OCI-LY1 (cell line): ENCODE results near the gene PLVAP.

Experiments
- H2AFZ ChIP-seq: fragments of 200-600 bp; sonication (generic), shearing (Covaris generic); 2 replicates; pipeline ENCODE4 v1.6.0; 2014; ENCODE audit warnings: antibody characterized with exemption, mild to moderate bottlenecking, low read length
- H3F3A ChIP-seq: fragments of 200-600 bp; sonication (generic), shearing (Covaris generic); 2 replicates; pipeline ENCODE4 v1.6.0; 2014; ENCODE audit warnings: mild to moderate bottlenecking, antibody characterized with exemption, low read length, moderate library complexity; ENCODE audit not compliant: insufficient read depth
- H3K27ac ChIP-seq: fragments of 200-600 bp; sonication (generic); 2 replicates; pipeline ENCODE4 v1.5.1; 2014; ENCODE audit warnings: low read length, mixed run types, mild to moderate bottlenecking, low read depth; ENCODE audit not compliant: poor library complexity, severe bottlenecking
- H3K27me3 ChIP-seq: fragments of 200-600 bp; sonication (generic); 2 replicates; pipeline ENCODE4 v1.6.0; 2014; ENCODE audit warnings: antibody characterized with exemption, mild to moderate bottlenecking, low read length, moderate library complexity; ENCODE audit not compliant: insufficient read depth
- H3K36me3 ChIP-seq: fragments of 200-600 bp; sonication (generic); 2 replicates; pipeline ENCODE4 v1.6.1; 2014; ENCODE audit warnings: mild to moderate bottlenecking, antibody characterized with exemption, low read length, moderate library complexity, mixed read lengths; ENCODE audit not compliant: insufficient read depth
- H3K4me1 ChIP-seq: fragments of 200-600 bp; sonication (generic); 2 replicates; pipeline ENCODE4 v1.5.1; 2014; ENCODE audit warnings: mild to moderate bottlenecking, low read length, moderate library complexity; ENCODE audit not compliant: insufficient read depth, severe bottlenecking
- H3K4me2 ChIP-seq: fragments of 200-600 bp; sonication (generic), shearing (Covaris generic); 2 replicates; pipeline ENCODE4 v1.6.1; 2014; ENCODE audit warnings: low read length
- H3K4me3 ChIP-seq: fragments of 200-600 bp; sonication (generic); 2 replicates; pipeline ENCODE4 v1.5.1; 2014; ENCODE audit warnings: low read length, low read depth, mild to moderate bottlenecking, mixed read lengths; ENCODE audit not compliant: poor library complexity, severe bottlenecking
- H3K79me2 ChIP-seq: fragments of 200-600 bp; shearing (Covaris generic); 2 replicates; pipeline ENCODE4 v1.6.1; 2016; ENCODE audit warnings: mixed run types, low read length, mixed read lengths; ENCODE audit not compliant: insufficient read depth
- H3K9ac ChIP-seq: fragments of 200-600 bp; sonication (generic), shearing (Covaris generic); 2 replicates; pipeline ENCODE4 v1.6.1; 2014; ENCODE audit warnings: mild to moderate bottlenecking, low read length, mixed read lengths
- H3K9me2 ChIP-seq: fragments of 200-600 bp; sonication (generic), shearing (Covaris generic); 2 replicates; pipeline ENCODE4 v1.6.1; 2014; ENCODE audit warnings: low read depth, mild to moderate bottlenecking, low read length, mixed read lengths
- H3K9me3 ChIP-seq: fragments of 200-600 bp; shearing (Covaris generic); 2 replicates; pipeline ENCODE4 v1.6.1; 2014; ENCODE audit warnings: low read length, mixed read lengths
- H4K20me1 ChIP-seq: fragments of 200-600 bp; sonication (generic), shearing (Covaris generic); 2 replicates; pipeline ENCODE4 v1.6.0; 2016; ENCODE audit warnings: mild to moderate bottlenecking, low read length; ENCODE audit not compliant: insufficient read depth
- EZH2 ChIP-seq: fragments of 200-600 bp; sonication (generic), shearing (Covaris generic); IDR thresholded peaks from 2 replicates; pipeline ENCODE4 v1.8.0; 2017; ENCODE audit warnings: borderline replicate concordance, mixed run types, mild to moderate bottlenecking, antibody characterized with exemption, low read length, moderate library complexity, mixed read lengths
- TF ChIP-seq, protein P1 (sequence below): fragments of 200-600 bp; sonication (generic), shearing (Covaris generic); IDR thresholded peaks from 2 replicates; pipeline ENCODE4 v1.5.1; 2017; ENCODE audit warnings: mild to moderate bottlenecking, antibody characterized with exemption, low read length, moderate library complexity, mixed read lengths

PLVAP gene

GRCh38 chr19:17333611-17334413 lies 43.3 kb downstream of the PLVAP start:
- peaks cover 9% of the 10 kb centered on the region for H3K36me3 ChIP-seq
- peaks cover 25% of the 10 kb centered on the region for H3K4me1 ChIP-seq
- no peaks in the 10 kb centered on the region for H3K9me3 ChIP-seq
- H3F3A ChIP-seq = no peaks in the 10 kb centered on the region
- no peak overlapping the region for H2AFZ ChIP-seq
- H3K9ac ChIP-seq = peak overlapping the region; percentile 73
- no peaks in the 10 kb centered on the region for H3K9me2 ChIP-seq
- TF ChIP-seq EZH2 = no peak
- TF ChIP-seq, protein P1, sequence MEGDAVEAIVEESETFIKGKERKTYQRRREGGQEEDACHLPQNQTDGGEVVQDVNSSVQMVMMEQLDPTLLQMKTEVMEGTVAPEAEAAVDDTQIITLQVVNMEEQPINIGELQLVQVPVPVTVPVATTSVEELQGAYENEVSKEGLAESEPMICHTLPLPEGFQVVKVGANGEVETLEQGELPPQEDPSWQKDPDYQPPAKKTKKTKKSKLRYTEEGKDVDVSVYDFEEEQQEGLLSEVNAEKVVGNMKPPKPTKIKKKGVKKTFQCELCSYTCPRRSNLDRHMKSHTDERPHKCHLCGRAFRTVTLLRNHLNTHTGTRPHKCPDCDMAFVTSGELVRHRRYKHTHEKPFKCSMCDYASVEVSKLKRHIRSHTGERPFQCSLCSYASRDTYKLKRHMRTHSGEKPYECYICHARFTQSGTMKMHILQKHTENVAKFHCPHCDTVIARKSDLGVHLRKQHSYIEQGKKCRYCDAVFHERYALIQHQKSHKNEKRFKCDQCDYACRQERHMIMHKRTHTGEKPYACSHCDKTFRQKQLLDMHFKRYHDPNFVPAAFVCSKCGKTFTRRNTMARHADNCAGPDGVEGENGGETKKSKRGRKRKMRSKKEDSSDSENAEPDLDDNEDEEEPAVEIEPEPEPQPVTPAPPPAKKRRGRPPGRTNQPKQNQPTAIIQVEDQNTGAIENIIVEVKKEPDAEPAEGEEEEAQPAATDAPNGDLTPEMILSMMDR = no peak
- H3K27me3 ChIP-seq = no peaks in the 10 kb centered on the region; the same call in 1 of the 2 replicates
- no peaks in the 10 kb centered on the region for H4K20me1 ChIP-seq
- H3K4me2 ChIP-seq = peak overlapping the region; percentile 74
- peak overlapping the region; percentile 71 for H3K4me3 ChIP-seq
- H3K79me2 ChIP-seq = no peaks in the 10 kb centered on the region
- H3K27ac ChIP-seq = no peak overlapping the region

- TF ChIP-seq EZH2 = no peak
- TF ChIP-seq, protein P1 = no peak
- no peak overlapping the region for H3K4me3 ChIP-seq
Observed at GRCh38 chr19:17332677-17333581, 44.2 kb downstream of the PLVAP start.

GRCh38 chr19:17332360-17332676 lies 44.8 kb downstream of the PLVAP start:
- Histone ChIP-seq H3K4me2 (no peak overlapping the region), H3K9me2 (no peaks in the 10 kb centered on the region), H3F3A (no peaks in the 10 kb centered on the region), H3K4me1 (peaks cover 23% of the 10 kb centered on the region), H3K36me3 (peaks cover 5% of the 10 kb centered on the region; the same call in 1 of the 2 replicates), H3K9me3 (no peaks in the 10 kb centered on the region), H3K27me3 (no peaks in the 10 kb centered on the region; the same call in 1 of the 2 replicates), H2AFZ (no peak overlapping the region), H3K27ac (no peak overlapping the region), H4K20me1 (no peaks in the 10 kb centered on the region), H3K9ac (no peak overlapping the region), H3K4me3 (no peak overlapping the region), H3K79me2 (no peaks in the 10 kb centered on the region)
- TF ChIP-seq, protein P1 = no peak
- no peak for TF ChIP-seq EZH2

More at GRCh38 chr19:17332677-17333581, 44.2 kb downstream of the PLVAP start:
- peaks cover 5% of the 10 kb centered on the region; the same call in 1 of the 2 replicates for H3K36me3 ChIP-seq
- H3K27ac ChIP-seq = no peak overlapping the region
- no peaks in the 10 kb centered on the region for H4K20me1 ChIP-seq
- no peak overlapping the region for H2AFZ ChIP-seq
- H3K79me2 ChIP-seq = no peaks in the 10 kb centered on the region
- H3K27me3 ChIP-seq = no peaks in the 10 kb centered on the region; the same call in 1 of the 2 replicates
- no peaks in the 10 kb centered on the region for H3K9me2 ChIP-seq
- H3K4me1 ChIP-seq = peaks cover 21% of the 10 kb centered on the region
- H3F3A ChIP-seq = no peaks in the 10 kb centered on the region
- H3K4me2 ChIP-seq = no peak overlapping the region
- no peaks in the 10 kb centered on the region for H3K9me3 ChIP-seq
- H3K9ac ChIP-seq = no peak overlapping the region
